Choroid plexus epithelial cell (primary cell): ENCODE results near the gene C20orf141.

Source experiments
- DNase-seq: peaks from one replicate; pipeline ENCODE4 v3.0.0-alpha.2; 2010; ENCODE audit warnings: low read depth
- H3K4me3 ChIP-seq: 2 replicates; pipeline ENCODE4 v1.5.1; 2011; ENCODE audit warnings: low read depth, mild to moderate bottlenecking, control low read depth, low read length, moderate library complexity
- CTCF ChIP-seq: conservative IDR thresholded peaks from 2 replicates; pipeline ENCODE4 v1.5.1; 2011; ENCODE audit warnings: low read depth, mild to moderate bottlenecking, control low read depth, inconsistent platforms, low read length, moderate library complexity

The C20orf141 gene

GRCh38 chr20:2778602-2779321, 36.0 kb upstream of the C20orf141 start:
- no peak for TF ChIP-seq CTCF
- H3K4me3 ChIP-seq = no peak overlapping the region
- DNase-seq = no peak

GRCh38 chr20:2780948-2781347, 33.8 kb upstream of the C20orf141 start:
- no peak for DNase-seq

GRCh38 chr20:2783908-2784566, 30.8 kb upstream of the C20orf141 start:
- TF ChIP-seq CTCF = no peak
- H3K4me3 ChIP-seq = no peak overlapping the region
- no peak for DNase-seq

More at GRCh38 chr20:2780948-2781347, 33.8 kb upstream of the C20orf141 start:
- no peak overlapping the region for H3K4me3 ChIP-seq
- TF ChIP-seq CTCF = no peak

- DNase-seq = no peak
- no peak for TF ChIP-seq CTCF
- no peak overlapping the region for H3K4me3 ChIP-seq
Measured at GRCh38 chr20:2793471-2793870, 21.3 kb upstream of the C20orf141 start.

GRCh38 chr20:2794202-2794748, 20.5 kb upstream of the C20orf141 start:
- H3K4me3 ChIP-seq = no peak overlapping the region
- no peak for TF ChIP-seq CTCF
- no peak for DNase-seq

- no peak for DNase-seq
- no peak for TF ChIP-seq CTCF
- no peak overlapping the region for H3K4me3 ChIP-seq
Measured at GRCh38 chr20:2794866-2795447, 19.8 kb upstream of the C20orf141 start.

- H3K4me3 ChIP-seq = no peak overlapping the region
- no peak for TF ChIP-seq CTCF
- DNase-seq = no peak
Measured at GRCh38 chr20:2795451-2795850, 19.3 kb upstream of the C20orf141 start.
